Neural progenitor cell (in vitro differentiated cells): ENCODE measurements around the gene RPP25.

Source experiments
- EZH2phosphoT487 ChIP-seq: fragments of 200-600 bp; sonication (generic); IDR thresholded peaks from 2 replicates; pipeline ENCODE4 v1.6.1; 2017; ENCODE audit warnings: antibody characterized with exemption
- TF ChIP-seq, protein P1 (sequence below): fragments of 200-600 bp; sonication (generic); IDR thresholded peaks from 2 replicates; pipeline ENCODE4 v1.5.1; 2017; ENCODE audit warnings: antibody characterized with exemption, mild to moderate bottlenecking

DNA sequence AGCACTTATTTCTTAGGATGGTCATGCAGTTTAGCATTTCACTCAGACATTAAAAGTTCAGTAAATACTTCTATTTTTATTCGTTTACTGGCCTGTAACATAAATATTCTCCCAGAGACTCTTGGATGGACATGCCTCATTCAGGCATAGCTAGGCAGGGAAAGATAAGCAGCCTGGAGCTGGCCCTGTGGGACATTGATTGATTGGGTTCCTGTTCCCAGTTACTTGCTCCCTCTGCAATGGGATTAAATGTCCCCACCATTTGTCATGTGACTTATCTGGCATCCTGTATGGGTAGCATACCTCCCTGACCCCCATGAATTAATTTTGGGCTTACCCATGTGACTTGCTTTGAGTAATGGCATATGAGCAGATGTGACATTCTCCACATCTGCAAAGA lies 36.0 kb upstream of the RPP25 start:
- TF ChIP-seq, protein P1, sequence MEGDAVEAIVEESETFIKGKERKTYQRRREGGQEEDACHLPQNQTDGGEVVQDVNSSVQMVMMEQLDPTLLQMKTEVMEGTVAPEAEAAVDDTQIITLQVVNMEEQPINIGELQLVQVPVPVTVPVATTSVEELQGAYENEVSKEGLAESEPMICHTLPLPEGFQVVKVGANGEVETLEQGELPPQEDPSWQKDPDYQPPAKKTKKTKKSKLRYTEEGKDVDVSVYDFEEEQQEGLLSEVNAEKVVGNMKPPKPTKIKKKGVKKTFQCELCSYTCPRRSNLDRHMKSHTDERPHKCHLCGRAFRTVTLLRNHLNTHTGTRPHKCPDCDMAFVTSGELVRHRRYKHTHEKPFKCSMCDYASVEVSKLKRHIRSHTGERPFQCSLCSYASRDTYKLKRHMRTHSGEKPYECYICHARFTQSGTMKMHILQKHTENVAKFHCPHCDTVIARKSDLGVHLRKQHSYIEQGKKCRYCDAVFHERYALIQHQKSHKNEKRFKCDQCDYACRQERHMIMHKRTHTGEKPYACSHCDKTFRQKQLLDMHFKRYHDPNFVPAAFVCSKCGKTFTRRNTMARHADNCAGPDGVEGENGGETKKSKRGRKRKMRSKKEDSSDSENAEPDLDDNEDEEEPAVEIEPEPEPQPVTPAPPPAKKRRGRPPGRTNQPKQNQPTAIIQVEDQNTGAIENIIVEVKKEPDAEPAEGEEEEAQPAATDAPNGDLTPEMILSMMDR, result no peak
- TF ChIP-seq EZH2phosphoT487, result no peak
